Fibroblast of gingiva (primary cell): ENCODE data around the gene SAMM50.

Experiments used
- DNase-seq: peaks from one replicate; pipeline ENCODE4 v3.0.0-alpha.2; 2011; ENCODE audit warnings: low read depth

The SAMM50 gene

DNA sequence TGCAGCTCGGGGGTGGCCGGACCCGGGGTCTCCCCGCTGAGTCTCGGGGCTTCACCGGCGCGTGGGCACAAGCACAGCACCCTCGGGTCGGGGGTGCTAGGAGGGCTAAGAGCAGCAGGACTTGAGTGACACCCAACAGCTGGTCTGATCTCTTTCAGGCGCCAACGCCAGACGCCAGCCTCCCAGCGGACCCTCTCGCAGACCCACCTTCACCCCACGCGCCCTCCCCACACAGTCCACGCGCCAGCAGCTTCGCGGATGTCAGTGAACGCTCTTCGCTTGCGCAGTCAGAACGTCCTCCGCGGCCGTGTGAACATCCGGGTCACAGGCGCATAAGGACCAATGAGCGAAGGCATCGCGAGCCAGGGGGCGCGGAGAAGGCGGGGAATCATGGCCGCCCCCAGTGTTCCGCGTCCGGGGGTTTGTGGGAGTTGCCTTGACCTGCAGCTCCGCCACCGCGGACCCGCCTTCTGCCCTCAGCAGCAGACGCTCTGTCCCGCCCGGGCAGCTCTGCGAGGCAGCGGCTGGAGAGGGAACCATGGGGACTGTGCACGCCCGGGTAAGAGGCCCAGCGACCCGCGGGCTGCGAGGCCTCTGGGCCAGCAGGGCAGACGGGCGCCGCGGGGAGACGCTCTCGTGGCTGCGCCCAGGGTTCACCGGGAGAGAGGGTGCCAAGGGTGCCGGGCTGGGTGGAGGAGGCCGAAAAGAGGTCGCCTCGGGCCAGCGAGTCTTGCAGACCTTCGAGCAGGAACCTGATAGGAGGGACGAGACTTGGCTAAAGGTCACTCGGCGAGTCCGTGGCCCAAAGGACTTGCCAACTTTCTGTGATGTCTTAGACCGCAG lies at the start of gene SAMM50:
Gene SAMM50, plus strand, starts transcription at position 403 of the 843 bp plus-strand sequence. Its CDS starts 136 bp downstream, at position 539.
- peak; percentile 93 for DNase-seq

GRCh38 chr22:43905681-43906080 lies 49.6 kb upstream of the SAMM50 start:
- no peak for DNase-seq

DNA sequence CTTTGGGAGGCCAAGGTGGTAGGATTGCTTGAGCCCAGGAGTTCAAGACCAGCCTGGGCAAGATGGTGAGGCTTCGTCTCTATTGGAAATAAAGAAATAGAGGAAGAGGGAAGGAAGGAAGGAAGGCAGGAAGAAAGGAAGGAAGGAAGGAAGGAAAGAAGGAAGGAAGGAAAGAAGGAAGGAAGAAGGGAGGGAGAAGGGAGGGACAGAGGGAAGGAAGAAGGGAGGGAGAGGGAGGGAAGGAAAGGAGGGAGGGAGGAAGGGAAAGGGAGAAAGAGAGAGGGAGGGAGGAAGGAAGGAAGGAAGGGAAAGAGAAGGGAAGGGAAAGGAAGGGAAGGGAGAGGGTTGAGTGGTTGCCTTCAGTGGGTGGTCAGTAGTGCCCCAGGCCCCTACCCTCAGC lies 45.5 kb upstream of the SAMM50 start:
- DNase-seq, result no peak

DNA sequence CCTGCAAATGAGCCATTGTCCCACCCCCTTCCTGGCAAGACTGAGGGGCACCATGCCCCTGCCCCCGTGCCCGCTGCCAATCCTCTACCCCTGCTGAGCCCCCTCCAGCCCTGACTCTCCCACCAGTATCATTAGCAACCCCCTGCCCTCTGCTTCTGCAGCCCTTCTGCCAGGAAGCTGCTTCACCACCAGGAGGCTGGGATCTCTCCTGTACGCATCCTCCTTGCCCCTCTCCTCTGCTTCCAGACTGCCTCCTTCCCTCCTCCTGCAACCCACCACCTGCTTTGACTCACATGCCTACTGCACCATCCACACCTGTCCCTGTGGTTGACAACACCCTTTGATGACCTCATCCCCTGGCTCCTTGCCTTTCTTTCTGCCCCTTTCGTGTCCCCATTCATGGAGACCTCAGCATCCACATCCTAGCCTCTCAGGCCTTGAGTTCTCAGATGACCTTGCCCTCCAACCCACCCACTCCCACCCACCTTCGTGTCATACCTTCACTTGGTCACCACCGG lies 45.0 kb upstream of the SAMM50 start:
- no peak for DNase-seq

DNA sequence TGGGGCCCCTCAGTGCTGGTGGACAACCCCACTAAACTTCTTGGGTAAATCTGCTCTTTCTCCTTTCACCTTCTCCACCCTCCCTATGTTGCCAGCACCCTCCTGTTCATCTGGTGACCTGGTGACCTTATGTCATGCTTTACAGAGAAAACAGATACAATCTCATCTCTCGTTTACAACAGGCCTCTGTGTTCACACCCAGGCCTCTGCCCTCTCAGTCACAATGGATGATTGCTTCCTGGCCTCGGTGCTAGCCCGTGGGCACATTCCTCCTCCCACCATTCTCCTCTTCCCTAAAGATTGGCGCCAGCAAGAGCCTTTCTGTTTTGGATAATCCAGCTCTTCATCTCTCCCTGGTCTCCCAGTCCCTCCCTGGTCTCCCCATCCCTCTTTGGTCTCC lies 43.9 kb upstream of the SAMM50 start:
- DNase-seq, result no peak

DNA sequence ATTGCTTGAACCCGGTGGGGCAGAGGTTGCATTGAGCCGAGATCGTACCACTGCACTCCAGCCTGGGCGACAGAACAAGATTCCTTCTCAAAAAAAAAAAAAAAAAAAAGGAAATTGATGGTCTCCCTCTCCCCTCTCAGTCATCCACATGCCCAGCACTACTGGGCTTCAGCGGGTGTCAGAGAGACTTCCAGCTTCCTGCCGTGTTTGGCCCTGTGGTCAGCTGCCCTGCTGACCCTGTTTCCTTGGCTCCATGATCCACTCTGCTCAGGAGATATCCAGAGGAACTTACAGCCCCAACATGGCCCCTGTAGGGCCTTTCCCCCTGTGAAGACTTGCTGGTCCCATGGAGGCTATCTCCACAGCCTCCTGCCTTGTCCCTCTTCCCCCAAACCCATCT lies 37.7 kb upstream of the SAMM50 start:
- DNase-seq, result no peak

- peak; percentile 63 for DNase-seq
Measured at GRCh38 chr22:43919106-43919973, 35.9 kb upstream of the SAMM50 start.

DNA sequence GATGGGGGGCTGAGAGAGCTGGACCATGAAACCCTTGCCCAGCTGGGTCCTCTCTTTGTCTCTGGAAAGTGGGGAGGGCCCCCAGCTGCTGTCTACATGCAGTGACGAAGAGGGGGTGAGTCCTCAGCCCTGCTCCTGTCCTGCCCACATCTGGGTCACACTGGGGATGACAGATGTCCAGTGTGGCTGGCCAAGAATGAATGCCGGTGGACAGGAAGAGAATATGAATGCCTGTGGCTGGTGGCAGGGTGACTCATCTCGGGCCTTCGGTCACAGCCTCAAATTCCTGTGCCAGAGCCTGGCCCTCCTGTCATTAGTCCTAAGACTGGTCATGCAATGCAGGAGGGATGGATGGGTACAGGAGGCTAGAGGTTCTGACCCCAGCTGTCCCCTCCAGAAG lies 33.9 kb upstream of the SAMM50 start:
- peak; percentile 76 for DNase-seq

- no peak for DNase-seq
Measured at GRCh38 chr22:43922123-43922522, 33.1 kb upstream of the SAMM50 start.

DNA sequence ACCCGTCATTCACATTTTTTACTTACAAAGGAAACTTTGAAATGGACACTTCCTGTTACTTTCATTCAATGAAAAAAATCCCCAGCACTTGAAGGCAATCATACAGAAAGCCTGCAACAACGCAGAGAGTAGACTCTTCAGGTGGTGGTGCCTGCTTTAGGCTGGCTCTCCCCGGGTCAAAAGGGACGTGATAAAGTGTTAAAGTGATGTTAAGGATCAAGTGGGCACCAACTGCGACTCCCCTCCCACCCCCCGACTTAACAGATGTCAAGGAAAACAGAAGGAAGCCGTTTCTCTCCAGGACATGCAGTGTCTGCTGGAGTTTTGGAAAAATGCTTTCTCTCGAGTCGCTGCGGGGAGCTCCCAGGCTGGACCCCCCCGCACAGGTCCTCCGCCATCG lies 32.1 kb upstream of the SAMM50 start:
- DNase-seq, result no peak

- DNase-seq, result peak; percentile 85
Measured at GRCh38 chr22:43923631-43924464, 31.4 kb upstream of the SAMM50 start, which contains the start of gene PNPLA3. Gene PNPLA3 (plus strand): TSS chr22:43923805. CDS start chr22:43923912, 107 bp downstream.

GRCh38 chr22:43924877-43925276 lies 30.4 kb upstream of the SAMM50 start:
- DNase-seq, result no peak

- peak; percentile 26 for DNase-seq
Measured at GRCh38 chr22:43925433-43926348, 29.6 kb upstream of the SAMM50 start.

DNA sequence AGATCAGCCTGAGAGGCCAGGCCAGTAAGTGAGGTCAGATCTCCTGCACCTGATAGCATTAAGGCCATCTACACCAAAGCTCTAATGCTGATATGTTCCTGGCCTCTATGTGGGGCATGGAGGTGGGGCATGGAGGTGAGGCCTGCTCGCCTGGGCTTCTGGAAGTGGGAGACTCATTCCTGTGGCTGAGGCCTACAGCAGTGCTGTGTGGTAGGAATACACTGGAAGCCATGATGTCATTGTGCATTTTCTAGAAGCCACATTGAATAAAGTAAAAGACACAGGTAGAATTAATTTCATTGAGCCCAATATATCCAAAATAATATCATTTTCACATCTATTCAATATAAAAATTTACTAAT lies 28.9 kb upstream of the SAMM50 start:
- no peak for DNase-seq

GRCh38 chr22:43928468-43928867 lies 26.8 kb upstream of the SAMM50 start:
- no peak for DNase-seq

DNA sequence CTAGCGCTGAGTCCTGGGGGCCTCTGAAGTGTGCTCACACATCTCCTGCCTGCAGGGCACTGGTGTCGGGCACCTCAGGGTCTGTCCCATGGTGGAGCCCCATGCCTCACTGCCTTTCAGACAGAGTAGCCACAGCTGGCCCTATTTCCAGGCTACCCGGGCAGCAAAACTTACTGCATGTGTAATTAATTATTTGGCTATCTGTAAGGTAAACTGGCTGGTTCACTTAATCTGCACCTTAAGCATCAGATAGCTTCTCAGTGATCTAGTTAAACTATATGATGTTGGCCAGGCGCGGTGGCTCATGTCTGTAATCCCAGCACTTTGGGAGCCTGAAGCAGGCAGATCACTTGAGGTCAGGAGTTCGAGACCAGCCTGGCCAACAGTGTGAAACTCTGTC lies 26.3 kb upstream of the SAMM50 start:
- no peak for DNase-seq

- no peak for DNase-seq
Measured at GRCh38 chr22:43931771-43932170, 23.5 kb upstream of the SAMM50 start.

GRCh38 chr22:43941449-43941848 lies 13.8 kb upstream of the SAMM50 start:
- no peak for DNase-seq

DNA sequence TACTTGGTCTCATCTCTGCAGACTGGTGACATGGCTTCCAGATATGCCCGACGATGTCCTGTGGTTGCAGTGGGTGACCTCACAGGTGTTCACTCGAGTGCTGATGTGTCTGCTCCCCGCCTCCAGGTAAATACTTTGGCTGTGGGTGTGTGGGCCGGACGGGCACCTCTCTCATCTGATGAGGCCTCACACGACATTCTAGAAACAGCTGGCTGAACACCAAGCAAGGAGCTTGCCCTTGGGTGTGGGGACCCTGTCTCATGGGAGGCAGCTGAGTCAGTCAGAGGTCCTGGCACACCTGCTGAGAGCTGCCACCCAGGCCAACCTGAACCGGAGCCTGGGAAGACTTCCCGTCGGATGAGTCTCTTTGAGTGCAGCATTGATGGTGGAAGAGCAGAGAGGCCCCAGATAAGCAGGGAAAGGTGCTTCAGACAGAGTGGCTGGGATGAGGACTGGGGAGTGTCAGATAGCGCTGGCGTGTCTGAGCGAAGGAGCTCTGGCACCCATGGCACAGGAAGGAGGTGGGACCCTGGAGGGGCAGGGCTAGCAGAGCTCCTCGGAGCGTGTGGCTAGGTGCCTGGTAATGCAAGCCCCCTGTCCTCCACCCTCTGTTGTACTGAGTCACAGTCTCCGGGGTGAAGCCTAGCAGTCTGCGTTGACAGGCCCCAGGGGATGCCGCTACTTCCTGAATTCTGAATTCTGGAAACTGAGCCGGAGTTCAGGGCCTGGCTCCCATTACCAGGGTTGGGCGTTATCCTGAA lies 10.4 kb upstream of the SAMM50 start:
- no peak for DNase-seq
